ENCODE measurements around the gene HMG20A. TPM values are rescaled to one million over a fixed set of nuclear protein-coding genes. Genes with fewer than 3 reads are reported as not detected.

Gene HMG20A
- total and polyA plus RNA-seq, 9 of the 15 experiments (the other 6 are each of a cell fraction or from before 2014, with no cell fraction given): 25.0 to 68.1 (median 38.9) TPM

DNA sequence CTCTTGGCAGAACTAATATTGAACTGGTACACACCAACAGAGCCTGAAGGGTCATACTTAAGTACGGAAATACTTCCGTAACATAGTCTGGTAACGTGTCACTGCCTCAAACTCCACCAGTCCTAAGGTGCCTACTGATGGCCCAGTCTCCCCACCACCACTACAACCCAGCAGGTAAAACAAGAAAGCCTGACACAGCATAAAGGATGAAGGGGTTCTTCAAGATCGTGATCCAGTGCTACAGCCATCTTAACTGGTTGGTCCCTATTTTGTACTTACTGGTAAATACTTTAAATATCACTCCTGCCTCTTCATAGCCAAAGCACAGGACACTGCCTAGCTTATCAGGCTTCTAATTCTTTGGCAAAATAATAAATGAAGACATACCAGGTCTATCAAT lies 47.2 kb upstream of the HMG20A start:
- H2AFZ ChIP-seq (ENCODE audit: low read depth, low read length): no peak overlapping the region
- in situ Hi-C loops (cut with MboI): no loop called here
- ChIA-PET CTCF (ENCODE audit: low intra/inter-chr PET ratio) (no interaction called here), POLR2A (no interaction called here)
- 71% methylated on average over 4 of the region's 4 CpGs for WGBS (ENCODE audit: insufficient coverage, low coverage, missing lambda C conversion rate)
- FAIRE-seq (no peak), DNase-seq (ENCODE audit: extremely low read depth in 1 of 4, low spot score in 3 of 4) (no peak), ATAC-seq (no peak)
- no peak overlapping the region for H3K4me2 ChIP-seq (ENCODE audit: insufficient read depth, low read length)
- no peaks in the 10 kb centered on the region for H4K20me1 ChIP-seq (replicated peaks; ENCODE audit: control insufficient read depth, insufficient read depth, low read length)
- intact Hi-C loops (cut with micrococcal nuclease): no loop called here
- no peaks in the 10 kb centered on the region for H3K9me1 ChIP-seq (ENCODE audit: control insufficient read depth, insufficient read depth, low read length)
- TF ChIP-seq MIER1 (IDR thresholded peaks at IDR 0.05; ENCODE audit: low read depth) (no peak), MEF2D (tag; conservative IDR thresholded peaks at IDR 0.05; ENCODE audit: low read depth) (no peak), ZNF316 (IDR thresholded peaks at IDR 0.05) (peak; percentile 42)
- TF ChIP-seq, protein P1, sequence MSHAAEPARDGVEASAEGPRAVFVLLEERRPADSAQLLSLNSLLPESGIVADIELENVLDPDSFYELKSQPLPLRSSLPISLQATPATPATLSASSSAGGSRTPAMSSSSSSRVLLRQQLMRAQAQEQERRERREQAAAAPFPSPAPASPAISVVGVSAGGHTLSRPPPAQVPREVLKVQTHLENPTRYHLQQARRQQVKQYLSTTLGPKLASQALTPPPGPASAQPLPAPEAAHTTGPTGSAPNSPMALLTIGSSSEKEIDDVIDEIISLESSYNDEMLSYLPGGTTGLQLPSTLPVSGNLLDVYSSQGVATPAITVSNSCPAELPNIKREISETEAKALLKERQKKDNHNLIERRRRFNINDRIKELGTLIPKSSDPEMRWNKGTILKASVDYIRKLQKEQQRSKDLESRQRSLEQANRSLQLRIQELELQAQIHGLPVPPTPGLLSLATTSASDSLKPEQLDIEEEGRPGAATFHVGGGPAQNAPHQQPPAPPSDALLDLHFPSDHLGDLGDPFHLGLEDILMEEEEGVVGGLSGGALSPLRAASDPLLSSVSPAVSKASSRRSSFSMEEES (CRISPR knock-in tag; IDR thresholded peaks at IDR 0.05): no peak
- no peak overlapping the region for H3K9ac ChIP-seq (ENCODE audit: insufficient read depth in 1 of 2, low read depth in 2 of 2, low read length in 2 of 2)
- peaks cover 0 to 3% of the 10 kb centered on the region in 2 experiments; a peak in 1 of 5 replicates for H3K4me1 ChIP-seq (replicated peaks in 1 of 2; ENCODE audit: control insufficient read depth in 2 of 2, insufficient read depth in 2 of 2, low read length in 2 of 2)
- no TSS peak for BruUV-seq (replicated peaks)
- H3K79me2 ChIP-seq (ENCODE audit: control insufficient read depth, insufficient read depth, low read length): peaks cover 18% of the 10 kb centered on the region
- H3K36me3 ChIP-seq (ENCODE audit: control insufficient read depth, insufficient read depth, low read length): no peaks in the 10 kb centered on the region
- no peak overlapping the region for H3K4me3 ChIP-seq
- no peaks in the 10 kb centered on the region for H3K27me3 ChIP-seq (ENCODE audit: control insufficient read depth in 2 of 2, insufficient read depth in 2 of 2, low read length in 2 of 2)
- no peaks in the 10 kb centered on the region for H3K9me3 ChIP-seq (replicated peaks; ENCODE audit: control insufficient read depth, insufficient read depth, low read depth, low read length)
- no peak overlapping the region for H3K27ac ChIP-seq (ENCODE audit: extremely low read depth, low read depth, low read length)

DNA sequence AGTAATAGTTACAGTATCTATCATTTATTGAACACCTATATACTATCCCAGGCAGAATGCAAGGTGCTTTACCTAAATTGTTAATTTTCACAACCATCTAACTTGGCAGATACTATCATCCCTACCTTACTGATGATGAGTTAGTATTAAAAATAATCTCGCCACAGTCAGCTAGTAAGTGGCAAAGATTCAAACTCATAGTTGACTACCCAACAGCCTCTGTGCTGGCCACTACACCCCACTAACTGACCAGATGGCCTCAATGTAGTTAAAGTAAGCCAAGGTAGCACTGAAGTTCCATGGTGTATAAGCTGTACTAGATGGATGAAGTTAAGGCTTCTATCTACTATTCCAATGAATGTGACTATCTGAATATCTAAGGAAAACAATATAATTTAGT lies 45.6 kb upstream of the HMG20A start:
- WGBS (ENCODE audit: insufficient coverage, low coverage, missing lambda C conversion rate): 92% methylated on average over 1 of the region's 1 CpG
- no peak overlapping the region for H2AFZ ChIP-seq (ENCODE audit: low read depth, low read length)
- ATAC-seq: no peak
- no peak for DNase-seq (ENCODE audit: extremely low read depth in 1 of 4, low spot score in 3 of 4)
- H3K4me1 ChIP-seq (replicated peaks in 1 of 2; ENCODE audit: control insufficient read depth in 2 of 2, insufficient read depth in 2 of 2, low read length in 2 of 2): peaks cover 0 to 3% of the 10 kb centered on the region in 2 experiments; a peak in 1 of 5 replicates
- H3K36me3 ChIP-seq (ENCODE audit: control insufficient read depth, insufficient read depth, low read length): no peaks in the 10 kb centered on the region
- H3K79me2 ChIP-seq (ENCODE audit: control insufficient read depth, insufficient read depth, low read length): peaks cover 18% of the 10 kb centered on the region
- no peaks in the 10 kb centered on the region for H4K20me1 ChIP-seq (replicated peaks; ENCODE audit: control insufficient read depth, insufficient read depth, low read length)
- no peak overlapping the region for H3K9ac ChIP-seq (ENCODE audit: insufficient read depth in 1 of 2, low read depth in 2 of 2, low read length in 2 of 2)
- H3K4me2 ChIP-seq (ENCODE audit: insufficient read depth, low read length): no peak overlapping the region
- no peaks in the 10 kb centered on the region for H3K27me3 ChIP-seq (ENCODE audit: control insufficient read depth in 2 of 2, insufficient read depth in 2 of 2, low read length in 2 of 2)
- POLR2A ChIA-PET: interaction anchor here (0.6 kb wide), 1 partner anchor 127 kb away, joined by 3 read pairs; no protein-coding TSS in a partner anchor
- H3K9me3 ChIP-seq (replicated peaks; ENCODE audit: control insufficient read depth, insufficient read depth, low read depth, low read length): no peaks in the 10 kb centered on the region
- intact Hi-C loops (cut with micrococcal nuclease) (no loop called here), in situ Hi-C loops (cut with MboI) (no loop called here)
- FAIRE-seq: no peak
- no peak overlapping the region for H3K4me3 ChIP-seq
- no peak overlapping the region for H3K27ac ChIP-seq (ENCODE audit: extremely low read depth, low read depth, low read length)
- CTCF ChIA-PET (ENCODE audit: low intra/inter-chr PET ratio): no interaction called here
- BruUV-seq (replicated peaks): no TSS peak
- H3K9me1 ChIP-seq (ENCODE audit: control insufficient read depth, insufficient read depth, low read length): no peaks in the 10 kb centered on the region
- TF ChIP-seq, protein P2, sequence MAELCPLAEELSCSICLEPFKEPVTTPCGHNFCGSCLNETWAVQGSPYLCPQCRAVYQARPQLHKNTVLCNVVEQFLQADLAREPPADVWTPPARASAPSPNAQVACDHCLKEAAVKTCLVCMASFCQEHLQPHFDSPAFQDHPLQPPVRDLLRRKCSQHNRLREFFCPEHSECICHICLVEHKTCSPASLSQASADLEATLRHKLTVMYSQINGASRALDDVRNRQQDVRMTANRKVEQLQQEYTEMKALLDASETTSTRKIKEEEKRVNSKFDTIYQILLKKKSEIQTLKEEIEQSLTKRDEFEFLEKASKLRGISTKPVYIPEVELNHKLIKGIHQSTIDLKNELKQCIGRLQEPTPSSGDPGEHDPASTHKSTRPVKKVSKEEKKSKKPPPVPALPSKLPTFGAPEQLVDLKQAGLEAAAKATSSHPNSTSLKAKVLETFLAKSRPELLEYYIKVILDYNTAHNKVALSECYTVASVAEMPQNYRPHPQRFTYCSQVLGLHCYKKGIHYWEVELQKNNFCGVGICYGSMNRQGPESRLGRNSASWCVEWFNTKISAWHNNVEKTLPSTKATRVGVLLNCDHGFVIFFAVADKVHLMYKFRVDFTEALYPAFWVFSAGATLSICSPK (IDR thresholded peaks at IDR 0.05; ENCODE audit: borderline replicate concordance): no peak
- TF ChIP-seq, protein P3, sequence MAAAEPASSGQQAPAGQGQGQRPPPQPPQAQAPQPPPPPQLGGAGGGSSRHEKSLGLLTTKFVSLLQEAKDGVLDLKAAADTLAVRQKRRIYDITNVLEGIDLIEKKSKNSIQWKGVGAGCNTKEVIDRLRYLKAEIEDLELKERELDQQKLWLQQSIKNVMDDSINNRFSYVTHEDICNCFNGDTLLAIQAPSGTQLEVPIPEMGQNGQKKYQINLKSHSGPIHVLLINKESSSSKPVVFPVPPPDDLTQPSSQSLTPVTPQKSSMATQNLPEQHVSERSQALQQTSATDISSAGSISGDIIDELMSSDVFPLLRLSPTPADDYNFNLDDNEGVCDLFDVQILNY (CRISPR knock-in tag; IDR thresholded peaks at IDR 0.05): no peak
- TF ChIP-seq PHF21A (IDR thresholded peaks at IDR 0.05; ENCODE audit: borderline replicate concordance, low read depth): no peak
- TF ChIP-seq FOXK1 (CRISPR knock-in tag; IDR thresholded peaks at IDR 0.05; ENCODE audit: borderline replicate concordance): no peak
- no peak for TF ChIP-seq SIN3A (IDR thresholded peaks at IDR 0.05; ENCODE audit: borderline replicate concordance in 2 of 2, control insufficient read depth in 1 of 2, low read depth in 2 of 2, low read length in 2 of 2)
- no peak for TF ChIP-seq SAFB (IDR thresholded peaks at IDR 0.05; ENCODE audit: borderline replicate concordance, low read depth, low read length)
- TF ChIP-seq LCOR (CRISPR knock-in tag; IDR thresholded peaks at IDR 0.05): no peak
- TF ChIP-seq PHB2 (IDR thresholded peaks at IDR 0.05; ENCODE audit: low read depth): no peak
- no peak for TF ChIP-seq HDAC1 (IDR thresholded peaks at IDR 0.05)
